Dendritic cell treated with granulocyte-macrophage colony-stimulating factor and Interleukin-4, amounts not matched to agents 40 ng/mL and 50 ng/mL, for 4 days (primary cell): ENCODE measurements around the gene CCDC70.
A peak's percentile ranks its signal among the peaks of the same experiment; 100 is the strongest.
"Not testable (repeated sequence)": the region's sequence is repeated elsewhere in the genome, so short reads cannot be mapped to it uniquely, and the experiment has no call there.

ENCODE experiments used
- H3K27ac Mint-ChIP-seq: one replicate; pipeline ENCODE4 v1.8.0; 2022; ENCODE audit warnings: mild to moderate bottlenecking, mixed read lengths
- H3K27me3 Mint-ChIP-seq: one replicate; pipeline ENCODE4 v1.8.0; 2022; ENCODE audit warnings: mild to moderate bottlenecking, mixed read lengths
- H3K36me3 Mint-ChIP-seq: one replicate; pipeline ENCODE4 v1.8.0; 2022; ENCODE audit warnings: low read depth, mixed read lengths
- H3K4me1 Mint-ChIP-seq: one replicate; pipeline ENCODE4 v1.8.0; 2022; ENCODE audit warnings: low read depth, mixed read lengths
- H3K4me3 Mint-ChIP-seq: one replicate; pipeline ENCODE4 v1.8.0; 2022; ENCODE audit warnings: mild to moderate bottlenecking, moderate library complexity, mixed read lengths
- H3K9me3 Mint-ChIP-seq: one replicate; pipeline ENCODE4 v1.8.0; 2022; ENCODE audit warnings: mixed read lengths
- intact Hi-C: fragments of 100-400 bp; cut with micrococcal nuclease; formaldehyde crosslinking; loops from one replicate; pipeline ENCODE4 v1.15.0; 2022

The CCDC70 gene

DNA sequence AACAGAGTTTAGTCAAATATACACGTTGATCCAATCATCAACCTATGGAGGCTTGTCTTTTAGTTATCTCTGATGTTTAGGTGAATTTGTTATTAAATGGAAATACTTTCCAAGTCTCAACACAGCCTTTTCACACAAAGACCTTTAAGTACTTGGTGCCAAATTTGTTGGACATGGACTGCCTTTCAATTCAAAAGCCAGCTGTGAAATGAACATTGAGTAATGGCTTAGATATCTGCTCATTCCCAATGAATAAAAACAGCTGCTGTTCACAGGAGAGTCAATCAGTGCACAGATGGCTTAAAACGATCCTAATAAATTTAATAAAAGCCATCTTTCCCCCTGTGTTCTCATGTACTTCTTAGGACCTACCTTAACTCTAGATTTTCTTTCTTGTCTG, 37.9 kb upstream of the CCDC70 start:
- Mint-ChIP-seq H3K27ac (no peak overlapping the region), H3K4me1 (peaks cover 77% of the 10 kb centered on the region), H3K4me3 (no peak overlapping the region), H3K36me3 (no peaks in the 10 kb centered on the region), H3K9me3 (no peaks in the 10 kb centered on the region), H3K27me3 (peaks cover 3% of the 10 kb centered on the region)
- intact Hi-C loops: no loop called here

DNA sequence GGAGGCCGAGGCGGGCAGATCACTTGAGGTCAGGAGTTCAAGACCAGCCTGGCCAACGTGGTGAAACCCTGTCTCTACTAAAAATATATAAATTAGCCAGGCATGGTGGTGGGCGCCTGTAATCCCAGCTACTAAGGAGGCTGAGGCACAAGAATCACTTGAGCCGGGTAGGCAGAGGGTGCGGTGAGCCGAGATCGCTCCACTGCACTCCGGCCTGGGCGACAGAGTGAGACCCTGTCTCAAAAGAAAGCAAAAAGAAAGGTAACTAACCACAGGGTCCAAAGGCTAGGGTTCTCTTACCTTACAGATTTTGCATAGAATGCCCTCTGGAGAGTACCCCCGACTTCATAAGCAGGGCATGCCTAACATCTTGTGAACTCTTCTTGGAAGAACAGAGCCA, 37.1 kb upstream of the CCDC70 start:
- peaks cover 70% of the 10 kb centered on the region for H3K4me1 Mint-ChIP-seq
- H3K27me3 Mint-ChIP-seq, H3K27ac Mint-ChIP-seq, H3K9me3 Mint-ChIP-seq, H3K36me3 Mint-ChIP-seq, intact Hi-C loops, H3K4me3 Mint-ChIP-seq: not testable (repeated sequence)

DNA sequence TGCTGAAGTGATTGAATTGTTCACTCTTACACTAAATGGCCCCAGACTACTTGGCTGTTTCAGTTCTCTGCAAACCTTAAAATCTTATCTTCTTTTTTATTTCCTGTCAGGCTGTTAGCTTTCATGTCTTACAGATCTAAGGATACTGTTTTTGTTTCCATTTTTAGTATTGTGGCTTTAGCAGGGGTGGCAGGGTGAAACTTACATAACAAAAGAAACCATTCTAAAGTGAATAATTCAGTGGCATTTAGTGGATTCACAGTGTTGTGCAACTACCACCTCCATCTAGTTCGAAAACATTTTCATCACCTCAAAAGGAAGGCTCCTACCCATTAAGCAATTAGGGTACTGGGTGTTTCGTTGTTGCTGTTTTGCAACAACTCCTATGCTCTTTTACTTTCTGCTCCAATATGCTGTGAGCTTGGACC, 36.6 kb upstream of the CCDC70 start:
- H3K9me3 Mint-ChIP-seq: no peaks in the 10 kb centered on the region
- H3K4me1 Mint-ChIP-seq: peaks cover 70% of the 10 kb centered on the region
- intact Hi-C loops: no loop called here
- H3K27ac Mint-ChIP-seq: no peak overlapping the region
- H3K4me3 Mint-ChIP-seq: no peak overlapping the region
- H3K27me3 Mint-ChIP-seq: peaks cover 3% of the 10 kb centered on the region
- no peaks in the 10 kb centered on the region for H3K36me3 Mint-ChIP-seq

DNA sequence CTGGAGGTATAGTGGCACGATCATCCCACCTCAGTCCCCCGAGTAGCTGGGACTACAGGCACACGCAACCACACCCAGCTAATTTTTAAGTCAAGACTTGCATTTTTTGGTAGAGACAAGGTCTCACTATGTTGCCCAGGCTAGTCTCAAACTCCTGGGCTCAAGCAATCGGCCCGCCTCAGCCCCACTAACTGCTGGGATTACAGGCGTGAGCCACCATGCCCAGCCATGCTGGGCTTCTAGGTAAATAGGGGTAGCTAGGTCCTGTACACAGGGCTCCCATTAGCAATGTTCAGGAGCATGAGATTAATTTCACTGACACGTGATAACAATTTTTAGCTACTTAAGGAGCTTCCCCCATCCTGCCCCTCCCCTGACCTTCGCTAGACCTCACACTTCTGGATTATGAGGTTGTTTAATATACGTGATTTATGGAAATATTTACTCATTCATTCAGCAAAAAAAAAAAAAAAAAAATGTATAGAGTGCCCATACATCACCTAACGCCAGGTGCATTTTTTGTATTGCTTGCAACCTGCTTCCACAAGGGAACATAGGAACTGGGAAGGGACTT, 36.0 kb upstream of the CCDC70 start:
- intact Hi-C loops: no loop called here
- Mint-ChIP-seq H3K27me3 (peaks cover 3% of the 10 kb centered on the region), H3K27ac (no peak overlapping the region), H3K36me3 (no peaks in the 10 kb centered on the region), H3K4me3 (no peak overlapping the region), H3K4me1 (peaks cover 69% of the 10 kb centered on the region), H3K9me3 (no peaks in the 10 kb centered on the region)

DNA sequence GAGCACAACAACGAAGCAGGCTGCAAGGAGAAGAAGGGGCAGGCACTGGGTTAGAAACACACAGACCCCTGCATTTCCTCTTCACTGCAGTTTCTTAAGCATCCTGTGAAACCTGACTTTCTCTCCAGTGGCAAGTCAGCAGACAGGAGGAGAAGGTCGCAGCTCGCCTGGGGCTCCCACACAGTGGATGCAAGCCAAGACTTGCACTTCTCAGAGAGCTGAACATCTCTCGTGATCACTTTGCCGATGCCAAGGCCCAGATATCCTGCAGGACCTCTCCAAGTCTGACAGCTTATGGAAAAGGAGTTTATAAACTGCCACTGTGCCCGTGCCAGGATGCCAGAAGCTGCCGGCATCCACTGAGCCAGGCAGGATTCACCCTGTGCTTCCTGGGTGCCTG, 35.2 kb upstream of the CCDC70 start:
- H3K4me3 Mint-ChIP-seq: no peak overlapping the region
- peak overlapping the region; percentile 22 for H3K27ac Mint-ChIP-seq

DNA sequence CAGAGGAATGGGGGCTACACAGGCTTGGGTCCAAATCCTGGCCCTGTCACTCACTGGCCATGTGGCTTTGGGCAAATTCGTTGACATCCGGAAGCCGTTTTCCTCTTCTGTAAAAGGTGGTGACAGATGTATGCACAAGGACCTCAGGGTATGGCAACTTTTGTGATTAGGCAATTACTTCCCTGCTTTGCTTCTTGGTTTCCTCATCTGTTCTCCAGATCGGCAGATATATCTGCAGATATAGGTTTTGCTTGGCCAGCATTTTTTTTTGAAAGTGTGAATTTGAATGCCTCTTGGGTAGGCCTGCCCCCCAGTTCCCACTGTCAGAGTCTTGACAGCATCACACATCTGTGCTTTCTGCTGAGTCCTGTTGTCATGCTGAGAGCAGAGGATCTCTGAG, 34.5 kb upstream of the CCDC70 start:
- H3K4me1 Mint-ChIP-seq: peaks cover 62% of the 10 kb centered on the region
- no peaks in the 10 kb centered on the region for H3K36me3 Mint-ChIP-seq
- H3K27me3 Mint-ChIP-seq: peaks cover 3% of the 10 kb centered on the region
- intact Hi-C loops: no loop called here
- H3K27ac Mint-ChIP-seq: peak overlapping the region; percentile 22
- no peak overlapping the region for H3K4me3 Mint-ChIP-seq
- H3K9me3 Mint-ChIP-seq: no peaks in the 10 kb centered on the region

More for the DNA sequence above, 35.2 kb upstream of the CCDC70 start:
- intact Hi-C loops: no loop called here
- Mint-ChIP-seq H3K36me3 (no peaks in the 10 kb centered on the region), H3K9me3 (no peaks in the 10 kb centered on the region), H3K27me3 (peaks cover 3% of the 10 kb centered on the region), H3K4me1 (peaks cover 62% of the 10 kb centered on the region)

DNA sequence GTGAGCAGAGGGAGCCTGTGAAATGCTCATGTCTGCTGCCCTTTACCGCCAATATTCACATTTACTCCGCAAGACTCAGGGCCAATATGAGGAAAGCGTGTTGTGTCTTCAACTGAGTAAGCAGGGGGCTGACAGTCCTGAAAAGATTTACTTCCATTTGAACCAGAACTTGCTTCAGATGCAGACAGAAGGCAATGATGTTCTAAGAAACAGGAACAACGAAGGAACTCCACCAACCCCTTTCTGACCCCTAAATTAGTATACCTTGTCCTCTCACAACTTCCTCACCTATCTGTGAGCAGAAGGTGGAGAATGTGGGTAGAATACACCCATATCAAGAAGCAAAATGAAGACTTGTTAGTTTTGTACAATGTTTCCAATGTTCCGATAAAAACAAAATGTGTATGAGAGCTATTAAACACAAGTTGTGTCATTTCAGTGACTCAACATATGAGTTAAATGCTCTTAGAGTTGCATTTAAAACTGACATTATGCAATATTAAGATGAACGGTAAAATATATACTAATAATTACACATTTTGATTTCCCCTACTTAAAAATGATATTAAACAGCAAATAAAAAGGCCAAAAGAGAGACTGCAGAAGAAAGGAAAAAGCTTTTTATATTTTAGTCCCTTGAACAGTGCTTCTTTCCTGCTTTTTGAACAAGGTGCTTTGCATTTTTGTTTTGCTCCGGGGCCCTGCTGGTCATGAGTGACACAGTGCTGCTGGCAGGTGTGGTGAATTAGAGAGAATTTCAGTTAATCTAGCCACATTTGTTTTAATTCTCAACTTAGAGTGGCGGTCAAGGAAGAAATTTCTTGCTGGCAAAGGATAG, 32.8 kb upstream of the CCDC70 start:
- intact Hi-C loops: no loop called here
- H3K36me3 Mint-ChIP-seq: no peaks in the 10 kb centered on the region
- H3K27ac Mint-ChIP-seq: no peak overlapping the region

DNA sequence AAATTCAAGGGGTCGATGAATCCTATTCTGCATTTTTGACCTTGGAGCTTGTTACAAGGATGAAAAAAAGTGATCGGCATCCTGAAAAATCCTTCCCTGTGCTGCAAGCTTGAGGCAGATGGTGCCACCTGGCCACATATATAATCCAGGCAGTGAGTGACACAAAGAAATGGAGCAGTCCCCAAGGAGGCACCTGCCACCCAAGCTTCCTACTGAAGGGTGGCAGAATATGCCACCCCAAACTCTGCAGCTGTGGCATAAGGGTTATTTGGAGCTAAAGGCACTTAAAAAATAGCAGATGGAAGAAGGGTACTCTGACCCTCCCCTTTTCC, 32.2 kb upstream of the CCDC70 start:
- H3K4me1 Mint-ChIP-seq: peaks cover 68% of the 10 kb centered on the region
- no peaks in the 10 kb centered on the region for H3K9me3 Mint-ChIP-seq
- H3K27ac Mint-ChIP-seq: no peak overlapping the region
- H3K4me3 Mint-ChIP-seq: no peak overlapping the region
- H3K36me3 Mint-ChIP-seq: no peaks in the 10 kb centered on the region
- peaks cover 3% of the 10 kb centered on the region for H3K27me3 Mint-ChIP-seq
- intact Hi-C loops: no loop called here

More for the DNA sequence above, 32.8 kb upstream of the CCDC70 start:
- H3K27me3 Mint-ChIP-seq: peaks cover 3% of the 10 kb centered on the region
- no peak overlapping the region for H3K4me3 Mint-ChIP-seq
- H3K9me3 Mint-ChIP-seq: no peaks in the 10 kb centered on the region
- peaks cover 62% of the 10 kb centered on the region for H3K4me1 Mint-ChIP-seq

DNA sequence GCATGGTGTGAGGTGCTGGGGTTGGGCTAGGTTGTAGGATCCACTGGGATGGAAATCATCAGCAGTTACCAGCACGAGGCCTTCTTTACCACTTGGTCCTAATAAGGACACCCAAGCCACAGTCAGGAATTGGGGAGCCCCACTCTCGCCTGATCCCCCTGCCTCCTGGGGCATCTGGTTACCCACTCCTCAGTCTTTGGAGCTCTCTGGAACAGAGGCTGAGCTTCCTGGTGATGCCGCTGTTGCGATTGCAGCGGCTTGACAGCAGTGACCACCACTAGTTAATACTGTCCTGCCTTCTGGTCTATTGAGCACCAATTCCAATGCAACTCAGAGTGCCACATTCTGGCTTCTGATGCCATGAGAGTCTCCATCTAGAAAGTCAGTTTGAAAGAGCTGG, 30.2 kb upstream of the CCDC70 start:
- H3K27me3 Mint-ChIP-seq: peaks cover 3% of the 10 kb centered on the region
- peaks cover 57% of the 10 kb centered on the region for H3K4me1 Mint-ChIP-seq
- intact Hi-C loops: loop anchor here (5.0 kb wide), 1 partner anchor 394 kb away; no protein-coding TSS in a partner anchor
- H3K9me3 Mint-ChIP-seq: no peaks in the 10 kb centered on the region
- no peak overlapping the region for H3K27ac Mint-ChIP-seq
- H3K4me3 Mint-ChIP-seq: no peak overlapping the region
- H3K36me3 Mint-ChIP-seq: no peaks in the 10 kb centered on the region

DNA sequence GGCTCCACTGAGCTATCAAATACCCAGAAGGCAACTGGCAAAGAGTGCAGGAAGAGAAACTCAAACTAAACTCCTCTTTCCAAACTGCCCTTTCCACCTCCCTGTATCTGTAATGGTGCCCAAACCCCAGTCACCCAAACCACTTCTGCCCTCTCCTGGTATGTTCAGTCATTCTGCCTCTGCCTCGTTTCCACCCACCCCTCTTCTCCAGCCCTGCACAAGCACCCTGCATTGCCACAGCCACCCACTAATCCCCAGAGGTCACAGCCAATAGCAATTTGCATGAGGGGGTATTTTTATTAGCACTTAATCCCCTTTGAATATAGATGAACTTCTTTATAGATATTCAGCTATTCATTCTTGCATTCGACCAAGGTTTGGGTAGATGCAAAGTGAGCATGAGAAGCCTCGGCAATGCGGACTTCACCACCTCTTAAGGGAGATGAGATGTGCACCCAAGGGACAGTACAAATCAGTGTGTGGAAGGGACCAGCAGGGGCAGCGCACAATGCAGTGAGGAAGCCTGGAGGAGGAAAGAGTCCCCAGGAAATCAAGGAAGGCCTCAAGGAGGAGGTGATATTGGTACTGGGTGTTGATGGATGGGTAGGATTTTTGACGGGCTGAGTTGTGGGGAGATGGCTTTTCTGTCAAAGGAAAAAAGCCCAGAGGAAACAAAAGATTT, 29.2 kb upstream of the CCDC70 start:
- H3K36me3 Mint-ChIP-seq: no peaks in the 10 kb centered on the region
- peaks cover 3% of the 10 kb centered on the region for H3K27me3 Mint-ChIP-seq
- H3K4me1 Mint-ChIP-seq: peaks cover 52% of the 10 kb centered on the region
- intact Hi-C loops: loop anchor here (1.0 to 5.0 kb wide), 2 partner anchors 17 to 395 kb away; no protein-coding TSS in a partner anchor
- no peak overlapping the region for H3K27ac Mint-ChIP-seq
- no peak overlapping the region for H3K4me3 Mint-ChIP-seq
- H3K9me3 Mint-ChIP-seq: no peaks in the 10 kb centered on the region

DNA sequence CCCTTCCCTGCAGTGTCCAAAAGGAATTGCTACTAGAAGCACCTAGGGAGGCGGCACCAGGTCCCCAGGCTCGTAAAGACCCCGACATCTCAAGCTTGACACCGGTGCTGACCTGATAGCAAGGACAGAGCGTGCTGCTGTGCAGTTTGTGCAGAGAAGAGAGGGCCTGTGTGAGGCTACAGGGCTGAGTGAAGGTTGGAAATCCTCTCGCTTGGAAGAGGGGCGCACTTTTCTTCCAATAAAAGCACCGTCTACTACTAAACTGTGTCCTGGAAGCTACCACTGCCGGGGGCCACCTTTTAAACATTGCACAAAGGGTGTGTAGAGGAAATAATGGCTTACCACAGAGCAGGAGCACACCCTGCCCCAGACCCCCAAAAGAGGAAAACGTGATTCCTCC, 27.8 kb upstream of the CCDC70 start:
- peaks cover 39% of the 10 kb centered on the region for H3K4me1 Mint-ChIP-seq
- H3K4me3 Mint-ChIP-seq: no peak overlapping the region
- intact Hi-C loops: loop anchor here (5.0 kb wide), 1 partner anchor 397 kb away; no protein-coding TSS in a partner anchor
- no peak overlapping the region for H3K27ac Mint-ChIP-seq
- H3K9me3 Mint-ChIP-seq: no peaks in the 10 kb centered on the region
- H3K36me3 Mint-ChIP-seq: no peaks in the 10 kb centered on the region
- no peaks in the 10 kb centered on the region for H3K27me3 Mint-ChIP-seq

DNA sequence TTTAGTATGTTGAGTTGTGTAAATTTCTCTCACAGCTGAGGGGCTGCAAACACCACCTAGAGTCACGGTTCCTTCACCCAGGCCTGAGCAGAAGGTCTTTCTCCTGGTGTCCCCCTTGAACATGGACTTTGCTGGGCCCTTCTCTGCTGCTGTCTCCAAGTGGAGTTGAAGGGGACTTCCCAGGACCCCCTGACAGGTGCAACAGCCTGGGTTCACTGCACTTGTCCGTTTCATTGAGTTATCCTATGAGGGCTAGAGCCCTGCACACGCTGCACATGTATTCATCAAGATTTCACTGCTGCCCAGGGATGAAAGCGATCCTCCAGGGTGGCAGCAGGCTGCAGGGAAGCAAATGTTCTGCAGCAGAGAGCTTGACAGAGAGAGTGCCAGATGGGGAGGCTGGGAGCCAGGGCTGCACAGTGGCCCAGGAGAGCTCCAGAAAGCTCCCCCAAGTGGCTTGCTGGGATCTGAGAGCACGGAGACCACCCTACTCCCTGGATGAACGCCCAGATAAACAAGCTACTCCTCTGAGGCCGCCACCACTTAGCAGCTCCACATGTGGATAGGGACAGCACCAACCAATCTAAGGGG, 27.1 kb upstream of the CCDC70 start:
- Mint-ChIP-seq H3K4me3 (no peak overlapping the region), H3K36me3 (no peaks in the 10 kb centered on the region), H3K9me3 (no peaks in the 10 kb centered on the region), H3K27me3 (no peaks in the 10 kb centered on the region), H3K4me1 (peaks cover 39% of the 10 kb centered on the region), H3K27ac (no peak overlapping the region)
- intact Hi-C loops: loop anchor here (5.0 kb wide), 1 partner anchor 397 kb away; no protein-coding TSS in a partner anchor

DNA sequence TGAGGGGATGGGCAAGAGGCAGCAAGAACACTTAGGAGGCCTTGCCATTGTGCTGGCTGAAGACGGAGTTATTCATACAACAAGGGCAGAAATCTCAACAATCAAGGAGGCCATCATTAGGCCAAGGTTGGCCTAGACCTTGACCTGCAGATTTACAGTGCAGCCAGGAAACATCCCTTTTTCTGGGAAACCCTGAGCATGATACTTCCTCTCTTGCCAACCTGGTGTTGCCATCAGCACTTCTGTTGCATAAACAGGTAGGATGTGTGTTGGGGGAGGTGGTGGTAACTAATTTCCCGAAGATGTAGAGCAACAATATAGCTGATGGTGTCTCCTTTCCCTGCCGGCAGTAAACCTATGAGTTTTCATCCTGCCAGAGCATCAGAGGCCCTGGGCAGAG, 24.8 kb upstream of the CCDC70 start:
- H3K36me3 Mint-ChIP-seq: no peaks in the 10 kb centered on the region
- intact Hi-C loops: no loop called here
- H3K27me3 Mint-ChIP-seq: peaks cover 2% of the 10 kb centered on the region
- H3K9me3 Mint-ChIP-seq: no peaks in the 10 kb centered on the region
- H3K27ac Mint-ChIP-seq: no peak overlapping the region
- H3K4me1 Mint-ChIP-seq: peaks cover 28% of the 10 kb centered on the region
- H3K4me3 Mint-ChIP-seq: no peak overlapping the region
